ENCODE results near the gene AQP1.

DNA sequence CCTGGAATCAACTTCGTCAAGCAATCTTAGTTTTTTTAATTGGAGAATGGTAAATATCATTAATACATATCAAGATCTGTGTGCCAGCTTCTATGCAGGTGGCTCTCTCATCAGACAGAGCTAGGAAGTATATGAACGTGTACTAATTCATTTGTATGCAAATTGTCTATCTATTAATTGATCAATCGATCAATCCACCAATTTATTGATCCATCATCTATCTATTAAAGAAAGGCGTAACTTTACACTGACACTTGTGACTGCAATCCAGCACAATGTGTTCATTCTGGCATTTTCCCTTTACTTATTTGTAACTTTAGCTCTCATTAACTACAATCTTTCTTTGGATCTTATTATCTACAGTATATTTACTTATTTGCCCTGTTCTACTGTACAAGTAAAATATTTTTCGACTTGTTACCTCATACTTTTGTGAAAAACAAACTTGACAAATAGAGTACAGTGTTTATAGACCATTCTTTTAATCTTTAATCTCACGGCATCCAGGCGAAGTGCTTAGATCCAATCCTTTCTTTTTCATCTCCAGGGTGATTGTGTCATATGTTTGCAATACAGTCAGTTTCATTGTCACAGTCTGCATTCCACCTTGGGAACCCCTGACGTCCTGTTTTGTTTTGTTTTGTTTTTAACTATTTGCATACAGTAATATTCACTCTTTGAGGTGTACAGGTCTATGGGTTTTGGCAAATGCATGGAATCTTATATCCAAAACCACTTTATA, 30.1 kb downstream of the AQP1 start:
- TF ChIP-seq, protein P1, sequence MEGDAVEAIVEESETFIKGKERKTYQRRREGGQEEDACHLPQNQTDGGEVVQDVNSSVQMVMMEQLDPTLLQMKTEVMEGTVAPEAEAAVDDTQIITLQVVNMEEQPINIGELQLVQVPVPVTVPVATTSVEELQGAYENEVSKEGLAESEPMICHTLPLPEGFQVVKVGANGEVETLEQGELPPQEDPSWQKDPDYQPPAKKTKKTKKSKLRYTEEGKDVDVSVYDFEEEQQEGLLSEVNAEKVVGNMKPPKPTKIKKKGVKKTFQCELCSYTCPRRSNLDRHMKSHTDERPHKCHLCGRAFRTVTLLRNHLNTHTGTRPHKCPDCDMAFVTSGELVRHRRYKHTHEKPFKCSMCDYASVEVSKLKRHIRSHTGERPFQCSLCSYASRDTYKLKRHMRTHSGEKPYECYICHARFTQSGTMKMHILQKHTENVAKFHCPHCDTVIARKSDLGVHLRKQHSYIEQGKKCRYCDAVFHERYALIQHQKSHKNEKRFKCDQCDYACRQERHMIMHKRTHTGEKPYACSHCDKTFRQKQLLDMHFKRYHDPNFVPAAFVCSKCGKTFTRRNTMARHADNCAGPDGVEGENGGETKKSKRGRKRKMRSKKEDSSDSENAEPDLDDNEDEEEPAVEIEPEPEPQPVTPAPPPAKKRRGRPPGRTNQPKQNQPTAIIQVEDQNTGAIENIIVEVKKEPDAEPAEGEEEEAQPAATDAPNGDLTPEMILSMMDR (conservative IDR thresholded peaks at IDR 0.05) = no peak
- no peak for TF ChIP-seq ZFX (IDR thresholded peaks at IDR 0.05)

Data from C4-2B (cell line).